Ascending aorta (tissue), 2 donors: ENCODE results near the gene MTFP1. TPM values are rescaled to one million over a fixed set of nuclear protein-coding genes. Genes with fewer than 3 reads are reported as not detected.

Source experiments
- DNase-seq, 2 donors: peaks; one replicate each; pipeline ENCODE4 v3.0.0-alpha.2; 2019; ENCODE audit warnings: low spot score in 2 of 2
- H3K27ac ChIP-seq, 2 donors: fragments of 200-600 bp; sonication (generic); one replicate each; pipeline ENCODE4 v1.5.1; 2016 to 2017; ENCODE audit warnings: mild to moderate bottlenecking in 1 of 2
- H3K27me3 ChIP-seq: fragments of 200-600 bp; sonication (generic); one replicate; pipeline ENCODE4 v1.5.1; 2017
- H3K36me3 ChIP-seq, 2 donors: fragments of 200-600 bp; sonication (generic); one replicate each; pipeline ENCODE4 v1.5.1; 2016
- H3K4me1 ChIP-seq, 2 donors: fragments of 200-600 bp; sonication (generic); one replicate each; pipeline ENCODE4 v1.5.1; 2016 to 2017; ENCODE audit warnings: mild to moderate bottlenecking in 1 of 2
- H3K4me3 ChIP-seq, 2 donors: fragments of 200-600 bp; sonication (generic); one replicate each; pipeline ENCODE4 v1.5.1; 2016 to 2017; ENCODE audit warnings: mild to moderate bottlenecking in 1 of 2
- H3K9me3 ChIP-seq, 2 donors: fragments of 200-600 bp; sonication (generic); one replicate each; pipeline ENCODE4 v1.5.1; 2016
- CTCF ChIP-seq, 3 experiments: fragments of 200-600 bp in 2 of 3; fragments of 450-650 bp in 1 of 3; sonication (generic) in 2 of 3; IDR thresholded peaks; one replicate each; pipeline ENCODE4 v1.5.1; 2016 to 2019; ENCODE audit warnings: antibody characterized with exemption in 3 of 3, mild to moderate bottlenecking in 1 of 3, moderate library complexity in 1 of 3
- intact Hi-C: fragments of 100-400 bp; cut with DNase I; formaldehyde crosslinking; loops from one replicate; pipeline ENCODE4 v1.15.1; 2023
- total RNA-seq: library from RNA; depleted of rRNA; stranded (reverse); fragments of >200 nt; gene quantifications from one replicate; pipeline ENCODE4 v1.1.0, GENCODE V29; 2016

The MTFP1 gene
- total RNA-seq, 1 donor from 2014 or later: 4.5 TPM

GRCh38 chr22:30413001-30413400 is 12.6 kb upstream of the MTFP1 start:
- no peak overlapping the region for H3K4me3 ChIP-seq
- TF ChIP-seq CTCF (IDR thresholded peaks at IDR 0.05): no peak
- intact Hi-C loops: no loop called here

DNA sequence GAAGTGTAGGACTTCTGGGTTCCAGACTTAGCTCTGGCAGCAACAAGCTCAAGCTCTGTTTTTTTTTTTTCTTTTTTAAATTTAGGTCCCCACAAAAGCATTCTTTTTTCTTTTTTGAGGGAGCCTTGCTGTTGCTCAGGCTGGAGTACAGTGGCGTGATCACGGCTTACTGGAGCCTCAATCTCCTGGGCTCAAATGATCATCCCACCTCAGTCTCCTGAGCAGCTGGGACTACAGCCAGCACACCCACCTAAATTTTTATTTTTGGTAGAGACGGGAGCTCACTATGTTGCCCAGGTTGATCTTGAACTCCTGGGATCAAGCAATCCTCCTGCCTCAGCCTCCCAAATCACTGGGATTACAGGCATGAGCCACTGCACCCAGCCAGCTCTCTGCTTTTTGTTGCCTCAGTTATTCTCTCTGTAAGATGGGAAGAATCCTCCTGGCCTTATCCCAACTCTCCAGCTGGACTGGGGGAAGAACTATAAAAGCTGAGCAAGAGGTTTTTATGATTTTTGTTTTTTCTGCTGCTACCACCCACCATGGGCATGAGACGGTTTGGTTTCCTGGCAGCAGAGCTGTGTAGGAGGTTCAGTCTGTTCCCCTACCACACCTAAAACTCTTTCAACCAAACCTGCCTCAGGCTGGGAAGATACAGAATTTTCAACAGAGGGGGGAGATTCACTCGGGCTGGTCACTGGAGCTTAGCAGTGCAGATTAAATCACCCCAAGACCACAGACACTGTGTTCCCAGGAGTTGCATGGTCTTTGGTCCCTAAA is 11.6 kb upstream of the MTFP1 start:
- no peaks in the 10 kb centered on the region for H3K9me3 ChIP-seq
- H3K36me3 ChIP-seq: peaks cover 25 to 51% of the 10 kb centered on the region in 2 donors
- no peak overlapping the region for H3K27ac ChIP-seq
- no peak for TF ChIP-seq CTCF (IDR thresholded peaks at IDR 0.05)
- no peaks in the 10 kb centered on the region for H3K4me1 ChIP-seq
- H3K27me3 ChIP-seq: no peaks in the 10 kb centered on the region
- no peak overlapping the region for H3K4me3 ChIP-seq
- DNase-seq: no peak
- intact Hi-C loops: no loop called here

More at GRCh38 chr22:30413001-30413400, 12.6 kb upstream of the MTFP1 start:
- H3K27me3 ChIP-seq: no peaks in the 10 kb centered on the region
- no peaks in the 10 kb centered on the region for H3K4me1 ChIP-seq
- no peaks in the 10 kb centered on the region for H3K9me3 ChIP-seq
- peaks cover 20 to 42% of the 10 kb centered on the region in 2 donors for H3K36me3 ChIP-seq
- H3K27ac ChIP-seq: no peak overlapping the region
- no peak for DNase-seq

DNA sequence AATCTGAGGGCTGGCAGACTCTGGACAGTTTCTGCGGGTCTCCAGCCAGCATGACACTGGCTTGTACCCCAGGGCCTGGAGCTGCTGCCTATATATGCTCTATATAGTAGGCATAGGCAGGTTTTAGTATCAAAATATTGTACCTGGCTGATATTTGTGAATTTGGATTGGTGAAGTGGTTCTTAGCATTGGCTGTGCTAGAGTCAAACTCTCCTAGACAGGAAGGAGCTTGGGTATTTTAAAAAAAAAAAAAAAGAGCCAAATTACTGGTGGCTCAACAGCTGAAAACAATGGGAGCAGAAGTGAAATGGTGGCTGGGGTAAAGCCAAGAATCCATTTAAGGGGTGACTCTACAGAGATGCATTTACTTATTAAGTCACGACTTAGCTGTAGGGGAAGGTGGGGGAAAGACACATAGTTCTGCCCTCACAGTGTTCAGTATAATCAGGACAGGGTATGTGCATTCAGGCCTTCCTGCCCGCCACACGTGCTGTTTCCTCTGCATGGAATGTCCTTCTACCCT is 11.0 kb upstream of the MTFP1 start:
- peaks cover 23 to 52% of the 10 kb centered on the region in 2 donors for H3K36me3 ChIP-seq
- no peak for DNase-seq
- H3K9me3 ChIP-seq: no peaks in the 10 kb centered on the region
- no peak overlapping the region for H3K4me3 ChIP-seq
- H3K27ac ChIP-seq: no peak overlapping the region
- no peaks in the 10 kb centered on the region for H3K27me3 ChIP-seq
- H3K4me1 ChIP-seq: no peaks in the 10 kb centered on the region
- intact Hi-C loops: no loop called here
- no peak for TF ChIP-seq CTCF (IDR thresholded peaks at IDR 0.05)

DNA sequence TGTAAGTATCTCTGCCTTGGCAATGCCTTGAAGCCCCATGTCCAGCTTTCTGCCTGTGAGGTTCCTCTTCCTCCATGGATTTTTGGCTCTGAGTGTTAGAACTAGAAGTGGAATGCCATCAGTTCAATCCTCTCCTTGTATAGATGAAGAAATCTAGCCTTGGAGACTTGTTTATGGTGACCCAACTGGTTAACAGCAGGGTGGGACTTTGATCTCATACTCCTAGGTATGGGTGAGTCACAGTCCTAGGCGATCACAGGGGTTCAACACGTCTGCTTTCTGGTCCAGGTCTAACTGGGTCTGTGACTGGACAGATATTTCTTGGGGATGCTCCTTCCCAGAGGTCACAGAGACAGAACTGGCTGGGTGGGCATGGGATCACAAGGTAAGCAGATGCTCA is 9.2 kb upstream of the MTFP1 start:
- H3K4me1 ChIP-seq: peaks cover 0 to 8% of the 10 kb centered on the region in 2 donors
- intact Hi-C loops: no loop called here
- H3K9me3 ChIP-seq: no peaks in the 10 kb centered on the region
- no peak for TF ChIP-seq CTCF (IDR thresholded peaks at IDR 0.05)
- DNase-seq: no peak
- no peak overlapping the region for H3K4me3 ChIP-seq
- H3K27me3 ChIP-seq: no peaks in the 10 kb centered on the region
- H3K27ac ChIP-seq: no peak overlapping the region
- peaks cover 21 to 44% of the 10 kb centered on the region in 2 donors for H3K36me3 ChIP-seq

DNA sequence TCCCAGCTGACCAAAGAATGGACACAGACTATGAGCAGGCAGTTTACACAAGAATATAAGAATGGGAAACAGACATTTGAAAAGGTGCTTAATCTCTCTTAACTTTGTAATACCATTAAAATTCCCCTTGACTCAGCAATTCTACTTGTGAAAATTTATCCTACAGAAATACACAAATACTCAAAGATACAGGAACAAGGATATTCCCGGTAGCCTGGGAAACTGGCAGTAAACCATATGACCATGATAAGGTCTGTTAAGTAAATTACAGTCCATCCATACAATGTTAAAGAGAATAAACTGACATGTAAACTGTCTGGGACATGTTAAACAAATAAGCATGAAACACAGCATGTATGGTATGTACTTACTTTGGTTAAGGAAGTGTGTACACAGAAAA is 8.7 kb upstream of the MTFP1 start:
- TF ChIP-seq CTCF (IDR thresholded peaks at IDR 0.05): no peak
- no peak overlapping the region for H3K27ac ChIP-seq
- H3K4me1 ChIP-seq: peaks cover 0 to 9% of the 10 kb centered on the region in 2 donors
- H3K4me3 ChIP-seq: no peak overlapping the region
- no peak for DNase-seq
- H3K27me3 ChIP-seq: no peaks in the 10 kb centered on the region
- no peaks in the 10 kb centered on the region for H3K9me3 ChIP-seq
- intact Hi-C loops: no loop called here
- peaks cover 21 to 44% of the 10 kb centered on the region in 2 donors for H3K36me3 ChIP-seq
